Uterus (tissue), 4 donors: ENCODE results near the gene AGPAT3. TPM values are rescaled to one million over a fixed set of nuclear protein-coding genes. Genes with fewer than 3 reads are reported as not detected.

ENCODE experiments used
- DNase-seq, 2 donors: peaks; one replicate each; pipeline ENCODE4 v3.0.0-alpha.2; 2019 to 2020
- H3K27ac ChIP-seq, 2 donors: fragments of 200-600 bp; sonication (generic); 1 replicate in 1 of 2; 2 replicates in 1 of 2; pipeline ENCODE4 v1.5.1; 2016 to 2018
- H3K27me3 ChIP-seq, 2 donors: fragments of 200-600 bp; sonication (generic); one replicate each; pipeline ENCODE4 v1.5.1; 2018 to 2019; ENCODE audit warnings: control low read depth in 1 of 2
- H3K36me3 ChIP-seq, 2 donors: fragments of 200-600 bp; sonication (generic); one replicate each; pipeline ENCODE4 v1.5.1; 2019; ENCODE audit warnings: control low read depth in 1 of 2
- H3K4me1 ChIP-seq, 2 donors: fragments of 200-600 bp; sonication (generic); one replicate each; pipeline ENCODE4 v1.5.1; 2018 to 2019; ENCODE audit warnings: control low read depth in 1 of 2
- H3K4me3 ChIP-seq, 2 donors: fragments of 200-600 bp; sonication (generic); 1 replicate in 1 of 2; 2 replicates in 1 of 2; pipeline ENCODE4 v1.5.1; 2018 to 2019; ENCODE audit warnings: mild to moderate bottlenecking in 1 of 2
- H3K9me3 ChIP-seq, 2 donors: fragments of 200-600 bp; sonication (generic); one replicate each; pipeline ENCODE4 v1.5.1; 2019; ENCODE audit warnings: control low read depth in 1 of 2
- CTCF ChIP-seq, 4 experiments: fragments of 200-600 bp in 2 of 4; fragments of 450-650 bp in 2 of 4; sonication (generic) in 2 of 4; IDR thresholded peaks; one replicate each; pipeline ENCODE4 v1.5.1; 2016 to 2019; ENCODE audit warnings: antibody characterized with exemption in 4 of 4, mild to moderate bottlenecking in 2 of 4, moderate library complexity in 1 of 4
- POLR2A ChIP-seq, 2 donors: fragments of 450-650 bp; IDR thresholded peaks; one replicate each; pipeline ENCODE4 v1.6.1; 2016; ENCODE audit warnings: antibody characterized with exemption in 2 of 2, mild to moderate bottlenecking in 1 of 2, moderate library complexity in 1 of 2
- intact Hi-C: fragments of 100-400 bp; cut with DNase I; formaldehyde crosslinking; loops from one replicate; pipeline ENCODE4 v1.15.1; 2023; ENCODE audit warnings: low total_unique reads
- total RNA-seq, 4 donors: library from RNA; depleted of rRNA in 3 of 4; stranded (reverse); fragments of >200 nt in 3 of 4; gene quantifications; one replicate each; pipeline versions ENCODE4 v1.1.0 to v1.2.4, GENCODE V29; 2014 to 2023
- donor health status: DM: yes; HTN: yes; CAD: no.

AGPAT3 gene
- total RNA-seq, 4 donors from 2014 or later = 6.8 to 43.4 (median 28.4) TPM

GRCh38 chr21:43855955-43856354 lies 9.1 kb upstream of the AGPAT3 start:
- TF ChIP-seq POLR2A (IDR thresholded peaks at IDR 0.05) (no peak), CTCF (IDR thresholded peaks at IDR 0.05) (no peak)
- Histone ChIP-seq H3K4me3 (no peak overlapping the region), H3K27me3 (no peaks in the 10 kb centered on the region), H3K36me3 (no peaks in the 10 kb centered on the region), H3K4me1 (no peaks in the 10 kb centered on the region), H3K27ac (no peak overlapping the region), H3K9me3 (no peaks in the 10 kb centered on the region)
- no peak for DNase-seq
- intact Hi-C loops = no loop called here

- H3K36me3 ChIP-seq = no peaks in the 10 kb centered on the region
- intact Hi-C loops = no loop called here
- no peak for TF ChIP-seq POLR2A (IDR thresholded peaks at IDR 0.05)
- no peak for TF ChIP-seq CTCF (IDR thresholded peaks at IDR 0.05)
- H3K27me3 ChIP-seq = no peaks in the 10 kb centered on the region
- H3K27ac ChIP-seq = no peak overlapping the region
- H3K9me3 ChIP-seq = no peaks in the 10 kb centered on the region
- no peak for DNase-seq
- no peak overlapping the region for H3K4me3 ChIP-seq
- no peaks in the 10 kb centered on the region for H3K4me1 ChIP-seq
Observed at GRCh38 chr21:43858806-43859648, 6.0 kb upstream of the AGPAT3 start.

GRCh38 chr21:43859747-43860214 lies 5.2 kb upstream of the AGPAT3 start:
- Histone ChIP-seq H3K36me3 (no peaks in the 10 kb centered on the region), H3K4me1 (no peaks in the 10 kb centered on the region), H3K9me3 (no peaks in the 10 kb centered on the region), H3K27me3 (no peaks in the 10 kb centered on the region), H3K4me3 (no peak overlapping the region), H3K27ac (peak overlapping the region; percentile 8 to 69)
- intact Hi-C loops = no loop called here
- DNase-seq = no peak
- TF ChIP-seq POLR2A (IDR thresholded peaks at IDR 0.05) (no peak), CTCF (IDR thresholded peaks at IDR 0.05) (no peak)

GRCh38 chr21:43861706-43862105 lies 3.3 kb upstream of the AGPAT3 start:
- H3K9me3 ChIP-seq = no peaks in the 10 kb centered on the region
- H3K4me1 ChIP-seq = no peaks in the 10 kb centered on the region
- no peaks in the 10 kb centered on the region for H3K27me3 ChIP-seq
- intact Hi-C loops = no loop called here
- H3K36me3 ChIP-seq = no peaks in the 10 kb centered on the region
- DNase-seq = no peak
- H3K27ac ChIP-seq = no peak overlapping the region
- H3K4me3 ChIP-seq = no peak overlapping the region
- no peak for TF ChIP-seq CTCF (IDR thresholded peaks at IDR 0.05)
- no peak for TF ChIP-seq POLR2A (IDR thresholded peaks at IDR 0.05)

GRCh38 chr21:43864313-43864961 lies 586 bp upstream of the AGPAT3 start:
- H3K27ac ChIP-seq = peak overlapping the region; percentile 72 to 85

More at GRCh38 chr21:43864313-43864961, 586 bp upstream of the AGPAT3 start:
- H3K27me3 ChIP-seq = no peaks in the 10 kb centered on the region
- TF ChIP-seq POLR2A (IDR thresholded peaks at IDR 0.05) (peak in 1 of 2 donors; percentile 38), CTCF (IDR thresholded peaks at IDR 0.05) (peak in 1 of 4 experiments; percentile 5)
- H3K36me3 ChIP-seq = no peaks in the 10 kb centered on the region
- peak overlapping the region; percentile 66 to 96 for H3K4me3 ChIP-seq
- intact Hi-C loops = no loop called here
- H3K4me1 ChIP-seq = no peaks in the 10 kb centered on the region
- no peaks in the 10 kb centered on the region for H3K9me3 ChIP-seq
- no peak for DNase-seq
